Measurements from ENCODE around the gene SHKBP1. TPM values are rescaled to one million over a fixed set of nuclear protein-coding genes. Genes with fewer than 3 reads are reported as not detected.
"Not testable (repeated sequence)": the region's sequence is repeated elsewhere in the genome, so short reads cannot be mapped to it uniquely, and the experiment has no call there.

SHKBP1 gene
- total RNA-seq, 1 experiment from 2014 or later, result 30.9 TPM

DNA sequence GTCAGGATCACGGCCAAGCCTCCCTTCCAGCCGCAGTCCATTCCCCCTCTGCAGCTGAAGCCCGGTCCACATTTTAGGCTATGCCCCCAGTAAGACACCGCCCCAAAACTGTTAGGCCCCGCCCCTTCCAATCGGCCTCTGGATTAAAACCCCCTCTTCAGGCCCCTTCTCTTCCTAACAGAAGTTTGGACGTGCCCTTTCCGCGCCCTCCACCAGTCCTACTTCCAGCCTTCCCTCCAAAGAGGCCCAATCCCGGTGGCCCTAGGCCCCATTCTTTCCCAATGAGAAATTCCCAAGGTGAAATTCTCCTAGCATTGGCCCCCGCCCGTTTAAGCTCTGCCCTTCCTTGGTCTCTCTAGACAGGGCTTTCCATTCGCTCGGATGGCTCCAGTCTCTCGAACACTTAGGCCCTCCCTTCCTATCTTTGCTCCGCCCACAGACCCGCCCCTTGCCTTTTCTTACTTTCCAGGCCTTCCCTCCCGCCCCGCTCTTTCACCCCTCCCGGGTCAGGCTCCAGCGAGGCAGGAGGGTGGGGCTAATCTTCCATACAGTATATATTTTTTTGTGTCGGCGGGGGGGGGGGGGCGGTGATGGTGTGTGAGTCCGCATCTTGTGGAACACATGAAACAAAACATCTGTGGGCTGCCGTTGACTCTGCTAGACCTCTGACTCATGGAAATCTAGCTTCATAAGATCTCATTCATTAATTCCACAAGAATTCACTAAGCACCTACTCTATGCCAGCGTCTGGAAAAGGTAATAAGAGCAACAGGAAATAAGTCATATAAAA, 38.1 kb downstream of the SHKBP1 start:
- peak; percentile 91 for DNase-seq (ENCODE audit: low spot score)

DNA sequence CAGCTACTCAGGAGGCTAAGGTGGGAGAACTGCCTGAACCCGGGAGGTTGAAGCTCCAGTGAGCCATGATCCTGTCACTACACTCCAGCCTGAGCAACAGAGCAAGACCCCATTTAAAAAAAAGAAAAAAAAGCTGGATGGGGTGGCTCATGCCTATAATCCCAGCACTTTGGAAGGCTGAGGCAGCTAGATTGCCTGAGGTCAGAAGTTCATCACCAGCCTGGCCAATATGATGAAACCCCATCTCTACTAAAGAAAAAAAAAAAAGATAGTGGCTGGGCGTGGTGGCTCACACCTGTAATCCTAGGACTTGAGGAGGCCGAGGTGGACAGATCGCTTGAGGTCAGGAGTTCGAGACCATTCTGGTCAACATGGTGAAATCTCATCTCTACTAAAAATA, 39.5 kb downstream of the SHKBP1 start:
- no peak for DNase-seq (ENCODE audit: low spot score)

DNA sequence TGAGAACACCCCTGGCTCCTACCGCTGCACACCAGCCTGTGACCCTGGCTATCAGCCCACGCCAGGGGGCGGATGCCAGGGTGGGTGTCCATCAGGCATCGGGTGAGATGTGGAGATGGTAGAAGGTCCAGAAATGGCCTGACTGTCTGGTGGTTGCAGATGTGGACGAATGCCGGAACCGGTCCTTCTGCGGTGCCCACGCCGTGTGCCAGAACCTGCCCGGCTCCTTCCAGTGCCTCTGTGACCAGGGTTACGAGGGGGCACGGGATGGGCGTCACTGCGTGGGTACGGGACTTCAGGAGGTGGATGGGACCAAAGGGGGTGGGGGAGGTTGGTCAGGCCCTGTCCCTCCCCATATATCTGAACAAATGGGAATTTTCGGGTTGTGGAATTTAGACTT, 40.3 kb downstream of the SHKBP1 start:
- DNase-seq (ENCODE audit: low spot score), result no peak

DNA sequence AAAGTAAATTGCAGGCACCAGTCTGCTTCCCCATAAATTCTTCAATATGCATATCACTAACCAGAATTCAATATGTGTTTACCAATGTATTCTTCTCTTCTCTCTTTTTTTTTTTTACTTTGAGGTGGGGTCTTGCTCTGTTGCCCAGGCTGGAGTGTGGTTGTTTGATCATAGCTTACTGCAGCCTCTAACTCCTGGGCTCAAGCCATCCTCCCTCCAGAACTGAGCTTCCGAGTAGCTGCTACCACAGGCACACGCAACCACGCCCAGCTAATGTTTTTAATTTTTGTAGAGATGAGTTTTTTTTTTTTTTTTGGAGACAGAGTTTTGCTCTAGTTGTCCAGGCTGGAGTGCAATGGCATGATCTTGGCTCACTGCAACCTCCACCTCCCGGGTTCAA, 41.3 kb downstream of the SHKBP1 start:
- DNase-seq (ENCODE audit: low spot score), result no peak

DNA sequence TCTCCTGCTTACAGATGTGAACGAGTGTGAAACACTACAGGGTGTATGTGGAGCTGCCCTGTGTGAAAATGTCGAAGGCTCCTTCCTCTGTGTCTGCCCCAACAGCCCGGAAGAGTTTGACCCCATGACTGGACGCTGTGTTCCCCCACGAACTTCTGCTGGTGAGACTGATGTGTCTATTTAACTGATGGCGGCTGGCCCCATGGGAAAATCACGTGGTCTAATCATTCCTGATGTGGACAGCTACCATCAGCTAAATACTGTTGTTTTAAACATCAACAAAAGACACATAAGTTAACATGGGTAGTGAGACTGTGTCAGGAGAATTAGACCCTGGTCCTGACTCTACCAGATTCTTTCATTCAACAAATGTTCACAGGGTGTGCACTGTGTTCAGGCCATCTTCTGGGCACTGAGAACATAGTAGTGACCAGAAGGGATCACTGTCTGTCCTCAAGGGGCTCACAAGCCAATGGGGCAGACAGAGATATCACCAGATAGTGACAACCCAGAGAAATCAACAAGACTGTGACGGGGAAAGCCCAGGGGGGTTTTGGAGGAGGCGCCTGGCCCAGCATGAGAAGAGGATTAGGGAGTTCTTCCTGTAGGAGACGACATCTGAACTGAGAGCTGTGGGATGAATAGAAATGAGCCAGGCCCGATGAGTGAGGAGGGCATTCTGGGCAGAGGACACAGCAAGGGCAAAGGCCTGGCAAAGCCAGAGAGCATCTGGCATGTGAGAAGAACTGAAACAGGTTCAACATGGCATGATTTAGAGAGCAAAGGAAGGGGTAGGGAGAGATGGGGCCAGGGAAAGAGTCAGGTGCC, 42.9 kb downstream of the SHKBP1 start:
- DNase-seq (ENCODE audit: low spot score), result no peak

DNA sequence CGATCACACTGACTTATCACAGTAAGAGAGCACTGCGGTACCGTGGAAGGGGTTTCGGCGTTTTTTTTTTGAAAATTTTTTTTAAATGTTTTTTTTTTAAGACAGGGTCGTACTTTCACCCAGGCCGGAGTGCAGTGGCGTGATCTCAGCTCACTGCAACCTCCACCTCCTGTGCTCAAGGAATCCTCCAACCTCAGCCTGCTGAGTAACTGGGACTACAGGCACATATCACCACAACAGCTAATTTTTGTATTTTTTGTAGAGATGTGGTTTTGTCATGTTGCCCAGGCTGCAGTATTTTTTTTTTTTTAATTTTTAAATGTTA, 43.5 kb downstream of the SHKBP1 start:
- DNase-seq (ENCODE audit: low spot score), result no peak

DNA sequence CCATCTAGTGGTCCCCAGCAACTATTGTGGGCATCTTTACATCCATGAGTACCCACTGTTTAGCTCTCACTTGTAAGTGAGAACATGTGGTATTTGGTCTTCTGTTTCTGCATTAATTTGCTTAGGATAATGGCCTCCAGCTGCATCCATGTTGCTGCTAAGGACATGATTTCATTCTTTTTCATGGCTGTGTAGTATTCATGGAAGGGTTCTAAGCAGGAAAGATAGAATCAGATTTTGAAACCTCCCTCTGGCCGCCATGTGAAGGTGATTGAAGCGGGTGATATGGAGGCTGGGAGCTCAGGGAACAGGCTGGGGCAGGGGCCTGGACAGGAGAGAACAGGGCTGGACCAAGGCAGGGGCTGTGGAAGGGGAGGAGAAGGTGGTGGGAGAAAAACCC, 44.6 kb downstream of the SHKBP1 start:
- no peak for DNase-seq (ENCODE audit: low spot score)

DNA sequence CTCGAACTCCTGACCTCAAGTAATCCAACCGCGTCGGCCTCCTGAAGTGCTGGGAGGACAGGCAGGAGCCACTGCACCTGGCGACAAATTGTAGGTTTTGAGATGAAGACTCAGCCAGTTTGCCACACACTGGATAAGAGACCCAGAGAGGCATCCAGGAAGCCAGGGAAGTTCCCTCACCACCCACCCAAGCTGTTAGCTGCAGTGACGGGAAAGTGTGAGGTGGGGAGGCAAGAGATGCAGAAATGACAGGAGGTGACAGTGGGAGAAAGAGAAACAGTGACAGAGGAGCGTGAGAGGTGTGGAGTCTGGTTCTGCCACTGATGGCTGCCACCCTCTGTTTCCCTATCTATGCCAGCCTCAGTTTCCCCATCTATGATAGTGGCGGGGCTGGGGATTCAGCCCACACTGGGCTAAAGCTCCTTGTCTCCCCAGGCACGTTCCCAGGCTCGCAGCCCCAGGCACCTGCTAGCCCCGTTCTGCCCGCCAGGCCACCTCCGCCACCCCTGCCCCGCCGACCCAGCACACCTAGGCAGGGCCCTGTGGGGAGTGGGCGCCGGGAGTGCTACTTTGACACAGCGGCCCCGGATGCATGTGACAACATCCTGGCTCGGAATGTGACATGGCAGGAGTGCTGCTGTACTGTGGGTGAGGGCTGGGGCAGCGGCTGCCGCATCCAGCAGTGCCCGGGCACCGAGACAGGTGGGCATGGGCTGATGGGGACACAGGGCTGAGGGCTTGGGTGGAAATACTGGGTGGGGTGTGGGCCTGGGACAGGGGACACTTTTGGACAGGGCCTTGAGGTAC, 45.5 kb downstream of the SHKBP1 start:
- no peak for DNase-seq (ENCODE audit: low spot score)

DNA sequence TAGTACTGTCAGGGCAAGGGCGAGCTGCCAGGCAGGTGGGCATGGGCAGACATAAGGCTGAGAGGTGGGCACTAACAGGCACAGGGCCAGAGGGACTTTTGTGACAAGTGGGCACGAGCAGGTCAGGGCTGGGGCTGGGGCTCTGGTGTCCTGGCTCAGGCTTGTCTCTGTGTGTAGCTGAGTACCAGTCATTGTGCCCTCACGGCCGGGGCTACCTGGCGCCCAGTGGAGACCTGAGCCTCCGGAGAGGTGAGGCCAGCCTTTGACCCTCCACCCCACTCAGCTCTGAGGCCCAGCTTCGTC, 46.1 kb downstream of the SHKBP1 start:
- DNase-seq (ENCODE audit: low spot score), result no peak

DNA sequence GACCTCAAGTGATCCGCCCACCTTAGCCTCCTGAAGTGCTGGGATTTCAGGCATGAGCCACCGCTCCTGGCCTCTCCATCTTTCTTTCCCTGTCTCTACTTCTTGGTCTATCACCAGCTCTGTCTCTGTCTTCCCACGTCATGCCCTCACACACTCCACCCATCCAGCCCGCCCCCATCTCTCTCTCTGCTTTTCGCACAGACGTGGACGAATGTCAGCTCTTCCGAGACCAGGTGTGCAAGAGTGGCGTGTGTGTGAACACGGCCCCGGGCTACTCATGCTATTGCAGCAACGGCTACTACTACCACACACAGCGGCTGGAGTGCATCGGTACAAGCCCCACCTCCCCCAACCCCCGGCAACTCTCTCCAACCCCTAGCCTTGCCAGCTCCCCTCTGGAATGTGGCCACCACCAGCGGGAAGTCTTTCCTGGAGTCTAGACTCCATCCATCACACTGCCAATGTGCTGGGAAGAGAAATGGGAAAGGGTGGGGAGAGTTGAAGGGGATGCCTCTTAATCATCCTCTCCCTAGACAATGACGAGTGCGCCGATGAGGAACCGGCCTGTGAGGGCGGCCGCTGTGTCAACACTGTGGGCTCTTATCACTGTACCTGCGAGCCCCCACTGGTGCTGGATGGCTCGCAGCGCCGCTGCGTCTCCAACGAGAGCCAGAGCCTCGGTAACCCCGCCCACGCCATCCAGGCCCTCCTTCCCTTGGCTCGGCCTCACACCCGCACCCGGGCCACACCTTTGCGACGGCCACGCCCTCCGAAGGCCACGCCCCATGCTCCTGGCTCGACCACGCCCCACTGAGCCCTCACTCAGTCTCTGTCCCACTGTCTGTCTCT, 47.0 kb downstream of the SHKBP1 start:
- no peak for DNase-seq (ENCODE audit: low spot score)

DNA sequence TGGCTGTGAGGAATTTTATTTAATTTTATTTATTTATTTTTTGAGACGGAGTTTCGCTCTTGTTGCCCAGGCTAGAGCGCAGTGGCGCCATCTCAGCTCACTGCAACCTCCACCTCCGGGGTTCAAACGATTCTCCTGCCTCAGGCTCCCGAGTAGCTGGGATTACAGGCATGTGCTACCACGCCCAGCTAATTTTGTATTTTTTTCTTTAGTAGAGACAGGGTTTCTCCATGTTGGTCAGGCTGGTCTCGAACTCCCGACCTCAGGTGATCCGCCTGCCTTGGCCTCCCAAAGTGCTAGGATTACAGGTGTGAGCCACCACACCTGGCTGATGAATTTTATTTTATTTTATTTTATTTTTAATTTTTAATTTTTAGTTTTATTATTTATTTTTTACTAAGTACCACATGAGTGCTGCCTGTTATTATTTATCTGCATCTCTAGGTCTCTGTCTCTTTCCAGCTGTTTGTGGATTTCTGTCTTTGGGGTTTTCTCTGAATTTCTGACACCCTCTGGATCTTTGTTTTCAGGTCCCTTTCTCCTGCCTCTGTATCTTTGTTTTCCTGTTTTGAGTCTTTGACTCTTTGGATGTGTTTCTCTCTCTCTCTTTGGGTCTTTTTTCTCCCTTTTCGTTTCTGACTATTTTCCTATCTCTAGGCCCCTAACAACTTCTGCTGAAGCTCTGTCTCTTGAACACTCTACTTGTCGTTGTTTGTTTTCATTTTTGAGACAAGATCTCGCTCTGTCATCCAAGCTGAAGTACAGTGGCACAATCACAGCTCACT, 47.9 kb downstream of the SHKBP1 start:
- not testable (repeated sequence) for DNase-seq (ENCODE audit: low spot score)

DNA sequence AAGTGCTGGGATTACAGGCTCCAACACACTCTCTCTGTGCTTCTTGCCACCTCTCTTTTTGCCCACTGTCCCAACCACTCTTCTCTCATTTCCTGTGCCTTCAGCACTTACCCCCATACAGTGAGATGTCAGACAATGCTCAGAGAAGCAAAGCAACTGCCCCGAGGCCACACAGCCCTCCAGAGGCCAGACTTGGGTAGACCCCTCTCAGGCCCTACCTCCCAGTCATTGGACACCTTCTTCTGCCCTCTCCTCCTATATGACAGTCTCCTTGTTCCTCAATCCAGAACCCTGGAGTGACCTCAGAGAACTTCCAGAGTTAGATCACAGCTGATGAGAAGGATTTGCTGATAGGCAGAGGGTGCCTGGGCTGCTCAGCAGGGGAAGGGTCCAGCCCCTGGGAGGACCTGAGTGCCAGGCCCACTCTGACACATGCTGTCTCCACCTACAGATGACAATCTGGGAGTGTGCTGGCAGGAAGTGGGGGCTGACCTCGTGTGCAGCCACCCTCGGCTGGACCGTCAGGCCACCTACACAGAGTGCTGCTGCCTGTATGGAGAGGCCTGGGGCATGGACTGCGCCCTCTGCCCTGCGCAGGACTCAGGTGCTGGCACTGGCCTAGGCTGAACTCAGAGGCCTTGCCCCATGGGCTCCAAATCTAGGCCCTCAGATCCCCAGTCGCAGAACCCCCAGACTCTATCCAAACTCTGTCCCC, 48.9 kb downstream of the SHKBP1 start:
- no peak for DNase-seq (ENCODE audit: low spot score)

DNA sequence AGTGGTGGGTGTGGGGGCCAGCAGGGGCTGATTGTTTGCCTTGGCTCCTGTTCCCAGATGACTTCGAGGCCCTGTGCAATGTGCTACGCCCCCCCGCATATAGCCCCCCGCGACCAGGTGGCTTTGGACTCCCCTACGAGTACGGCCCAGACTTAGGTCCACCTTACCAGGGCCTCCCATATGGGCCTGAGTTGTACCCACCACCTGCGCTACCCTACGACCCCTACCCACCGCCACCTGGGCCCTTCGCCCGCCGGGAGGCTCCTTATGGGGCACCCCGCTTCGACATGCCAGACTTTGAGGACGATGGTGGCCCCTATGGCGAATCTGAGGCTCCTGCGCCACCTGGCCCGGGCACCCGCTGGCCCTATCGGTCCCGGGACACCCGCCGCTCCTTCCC, 50.2 kb downstream of the SHKBP1 start:
- DNase-seq (ENCODE audit: low spot score), result no peak

DNA sequence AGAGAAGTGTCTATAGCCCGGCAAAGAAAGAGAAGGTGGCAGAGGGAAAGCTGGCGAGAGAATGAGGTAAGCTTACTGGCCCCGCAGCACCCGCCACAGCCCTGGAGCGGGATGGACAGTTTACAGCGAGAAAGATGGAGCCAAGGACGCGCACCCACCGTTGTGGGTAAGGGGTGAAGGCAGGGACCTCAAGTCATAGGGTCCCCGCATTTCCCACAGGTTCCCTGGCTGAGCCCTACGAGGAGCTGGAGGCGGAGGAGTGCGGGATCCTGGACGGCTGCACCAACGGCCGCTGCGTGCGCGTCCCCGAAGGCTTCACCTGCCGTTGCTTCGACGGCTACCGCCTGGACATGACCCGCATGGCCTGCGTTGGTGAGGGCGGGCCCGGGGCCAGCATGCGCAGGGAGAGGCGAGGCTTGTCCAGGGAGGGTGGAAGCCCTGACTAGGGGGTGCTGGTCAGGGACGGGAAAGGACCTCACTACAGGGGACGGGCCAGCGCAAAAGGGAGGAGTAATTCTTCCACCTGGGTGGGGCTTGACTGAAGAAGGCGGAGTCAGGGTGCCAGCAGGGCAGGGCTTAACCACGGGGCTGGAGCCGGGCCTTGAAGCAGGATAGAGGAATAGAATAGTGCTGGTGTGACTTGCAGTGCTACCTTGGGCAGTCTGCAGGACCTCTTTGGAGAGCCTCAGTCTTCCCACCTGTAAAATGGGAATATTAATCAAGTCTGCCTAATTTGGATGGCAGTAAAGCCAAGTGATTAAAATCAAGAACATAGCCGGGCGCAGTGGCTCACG, 51.0 kb downstream of the SHKBP1 start:
- no peak for DNase-seq (ENCODE audit: low spot score)

DNA sequence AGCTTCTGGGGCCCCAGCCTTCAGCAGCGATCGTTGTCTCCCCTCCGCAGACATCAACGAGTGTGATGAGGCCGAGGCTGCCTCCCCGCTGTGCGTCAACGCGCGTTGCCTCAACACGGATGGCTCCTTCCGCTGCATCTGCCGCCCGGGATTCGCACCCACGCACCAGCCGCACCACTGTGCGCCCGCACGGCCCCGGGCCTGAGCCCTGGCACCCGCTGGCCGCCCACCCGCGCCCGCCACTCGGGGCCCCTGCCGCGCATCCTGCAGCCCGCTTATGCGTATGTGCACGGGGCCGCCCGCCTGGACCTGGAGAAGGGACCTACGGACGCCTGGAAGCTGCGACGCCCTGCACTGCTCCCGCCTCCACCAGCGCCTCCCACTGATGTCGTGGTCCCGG, 52.7 kb downstream of the SHKBP1 start:
- no peak for DNase-seq (ENCODE audit: low spot score)

DNA sequence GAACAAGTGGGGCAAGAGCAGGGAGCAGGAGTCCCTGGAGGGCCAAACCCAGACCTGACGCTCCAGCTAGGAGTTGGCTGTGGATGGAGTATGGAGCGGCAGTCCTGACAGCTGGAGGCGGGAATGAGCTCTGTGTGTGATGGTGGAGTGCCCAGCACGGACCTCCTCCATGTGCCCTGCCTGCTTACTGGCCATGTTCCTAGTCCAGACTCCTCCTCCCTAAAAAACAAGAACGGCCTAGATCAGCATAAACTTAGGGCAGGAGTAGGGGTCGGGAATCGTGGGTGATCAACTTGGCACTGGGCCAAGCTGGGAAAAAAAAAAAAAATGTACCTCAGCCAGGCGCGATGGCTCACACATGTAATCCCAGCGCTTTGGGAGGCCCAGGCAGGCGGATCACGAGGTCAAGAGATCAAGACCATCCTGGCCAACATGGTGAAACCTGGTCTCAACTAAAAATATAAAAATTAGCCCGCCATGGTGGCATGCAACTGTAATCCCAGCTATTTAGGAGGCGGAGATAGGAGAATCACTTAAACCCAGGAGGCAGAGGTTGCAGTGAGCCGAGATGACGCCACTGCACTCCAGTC, 54.0 kb downstream of the SHKBP1 start:
- DNase-seq (ENCODE audit: low spot score), result no peak

DNA sequence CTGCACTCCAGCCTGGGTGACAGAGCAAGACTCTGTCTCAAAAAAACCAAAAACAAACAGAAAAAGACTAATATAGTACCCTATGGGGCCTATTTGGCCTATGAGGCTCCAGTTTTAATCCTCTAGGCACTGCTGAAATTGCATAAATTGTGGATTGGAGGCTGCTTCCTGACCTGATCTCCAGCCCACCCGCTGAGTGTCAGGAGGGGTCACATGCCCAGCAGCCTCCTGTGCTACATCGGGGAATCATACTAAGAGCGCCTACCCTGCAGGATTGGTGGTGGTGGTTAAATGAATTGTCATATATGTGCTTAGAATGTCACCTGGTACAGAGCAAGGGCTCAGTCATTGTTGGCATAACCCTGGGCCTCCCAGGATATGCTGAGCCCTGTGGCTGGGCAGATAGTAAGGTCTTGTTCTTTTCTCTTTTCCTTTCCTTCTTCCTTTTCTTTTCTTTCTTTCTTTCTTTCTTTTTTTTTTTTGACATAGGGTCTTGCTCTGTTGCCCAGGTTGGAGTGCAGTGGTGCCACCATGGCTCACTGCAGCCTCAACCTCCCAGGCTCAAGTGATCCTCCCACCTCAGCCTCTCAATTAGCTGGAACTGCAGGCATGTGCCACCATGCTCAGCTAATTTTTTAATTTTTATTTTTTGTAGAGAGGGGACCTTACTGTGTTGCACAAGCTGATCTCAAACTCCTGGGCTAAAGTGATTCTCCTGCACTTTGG, 55.8 kb downstream of the SHKBP1 start:
- no peak for DNase-seq (ENCODE audit: low spot score)

DNA sequence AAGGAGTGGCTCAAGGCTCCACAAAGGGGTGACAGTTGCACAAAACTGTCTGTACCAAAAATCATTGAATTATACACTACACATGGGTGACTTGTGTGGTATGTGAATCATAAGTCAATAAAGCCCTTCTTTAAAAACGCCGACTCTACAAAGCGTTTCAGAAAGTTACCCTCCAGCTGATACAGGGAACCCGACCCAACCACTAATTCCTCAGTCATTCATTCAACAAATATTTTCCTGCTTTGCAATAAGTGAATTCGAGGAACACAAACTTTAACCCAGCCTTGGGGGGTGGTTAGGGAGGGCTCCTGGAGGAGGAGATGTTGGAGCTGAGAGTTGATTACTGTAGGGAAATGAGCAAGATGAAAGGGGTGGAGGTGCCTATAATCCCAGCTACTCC, 56.5 kb downstream of the SHKBP1 start:
- no peak for DNase-seq (ENCODE audit: low spot score)
